Thyroid gland (tissue), 4 donors: ENCODE measurements around the gene PAM. TPM values are rescaled to one million over a fixed set of nuclear protein-coding genes. Genes with fewer than 3 reads are reported as not detected.

ENCODE experiments used
- DNase-seq, 2 donors: peaks; one replicate each; pipeline ENCODE4 v3.0.0-alpha.2; 2019
- H3K27ac ChIP-seq, 3 donors: fragments of 200-600 bp; sonication (generic); 1 replicate in 2 of 3; 2 replicates in 1 of 3; pipeline ENCODE4 v1.5.1; 2016 to 2019; ENCODE audit warnings: mild to moderate bottlenecking in 1 of 3, moderate library complexity in 1 of 3
- H3K27me3 ChIP-seq: fragments of 200-600 bp; sonication (generic); one replicate; pipeline ENCODE4 v1.5.1; 2019
- H3K36me3 ChIP-seq, 2 donors: fragments of 200-600 bp; sonication (generic); one replicate each; pipeline ENCODE4 v1.5.1; 2016 to 2019
- H3K4me1 ChIP-seq, 2 donors: fragments of 200-600 bp; sonication (generic); one replicate each; pipeline ENCODE4 v1.5.1; 2017 to 2019
- H3K4me3 ChIP-seq, 3 donors: fragments of 200-600 bp; sonication (generic); replicated peaks in 1 of 3; 1 replicate in 2 of 3; 2 replicates in 1 of 3; pipeline ENCODE4 v1.5.1; 2016; ENCODE audit warnings: mild to moderate bottlenecking in 1 of 3
- H3K9me3 ChIP-seq: fragments of 200-600 bp; sonication (generic); one replicate; pipeline ENCODE4 v1.5.1; 2017
- CTCF ChIP-seq, 6 experiments: fragments of 200-600 bp in 3 of 6; fragments of 450-650 bp in 3 of 6; sonication (generic) in 3 of 6; IDR thresholded peaks; one replicate each; pipeline ENCODE4 v1.5.1; 2016 to 2019; ENCODE audit warnings: antibody characterized with exemption in 6 of 6, mild to moderate bottlenecking in 2 of 6, inconsistent platforms in 1 of 6, moderate library complexity in 1 of 6
- POLR2A ChIP-seq, 2 donors: fragments of 450-650 bp; IDR thresholded peaks; one replicate each; pipeline ENCODE4 v1.6.1; 2017; ENCODE audit warnings: antibody characterized with exemption in 2 of 2, mild to moderate bottlenecking in 2 of 2, moderate library complexity in 1 of 2
- WGBS, 2 donors: methylation state at CpG; one replicate each; pipeline ENCODE4 v1.1.5; 2017; 5-methylcytosine and 5-hydroxymethylcytosine counted together
- intact Hi-C: fragments of 100-400 bp; cut with DNase I; formaldehyde crosslinking; loops from one replicate; pipeline ENCODE4 v1.15.1; 2023
- total RNA-seq, 4 donors: library from RNA; depleted of rRNA; stranded (reverse); fragments of >200 nt; gene quantifications; one replicate each; pipeline ENCODE4 v1.2.3, GENCODE V29; 2016

The PAM gene
- total RNA-seq, 4 donors from 2014 or later, result 175 to 250 (median 202) TPM

GRCh38 chr5:102922799-102923477, 167.8 kb downstream of the PAM start:
- no peak for DNase-seq
- intact Hi-C loops, result no loop called here
- TF ChIP-seq CTCF (IDR thresholded peaks at IDR 0.05) (no peak), POLR2A (IDR thresholded peaks at IDR 0.05) (no peak)
- H3K9me3 ChIP-seq, result no peaks in the 10 kb centered on the region
- no peaks in the 10 kb centered on the region for H3K4me1 ChIP-seq
- no peaks in the 10 kb centered on the region for H3K27me3 ChIP-seq
- WGBS, 2 donors, result 73 to 85% methylated on average over 4 of the region's 4 CpGs
- H3K4me3 ChIP-seq, result no peak overlapping the region
- H3K36me3 ChIP-seq, result peaks cover 0 to 6% of the 10 kb centered on the region in 2 donors
- no peak overlapping the region for H3K27ac ChIP-seq

- intact Hi-C loops, result no loop called here
- H3K36me3 ChIP-seq, result peaks cover 0 to 6% of the 10 kb centered on the region in 2 donors
- H3K4me1 ChIP-seq, result no peaks in the 10 kb centered on the region
- TF ChIP-seq POLR2A (IDR thresholded peaks at IDR 0.05) (no peak), CTCF (IDR thresholded peaks at IDR 0.05) (no peak)
- no peak overlapping the region for H3K4me3 ChIP-seq
- H3K27ac ChIP-seq, result no peak overlapping the region
- no peak for DNase-seq
- no peaks in the 10 kb centered on the region for H3K27me3 ChIP-seq
- WGBS, 2 donors, result 91 to 94% methylated on average over 2 of the region's 2 CpGs
- H3K9me3 ChIP-seq, result no peaks in the 10 kb centered on the region
Measured at GRCh38 chr5:102924963-102925362, 169.9 kb downstream of the PAM start.

- WGBS, 2 donors, result 90 to 95% methylated on average over 6 of the region's 6 CpGs
- no peak for TF ChIP-seq POLR2A (IDR thresholded peaks at IDR 0.05)
- TF ChIP-seq CTCF (IDR thresholded peaks at IDR 0.05), result no peak
- Histone ChIP-seq H3K27me3 (no peaks in the 10 kb centered on the region), H3K4me1 (no peaks in the 10 kb centered on the region), H3K4me3 (no peak overlapping the region), H3K27ac (no peak overlapping the region), H3K9me3 (no peaks in the 10 kb centered on the region), H3K36me3 (peaks cover 0 to 6% of the 10 kb centered on the region in 2 donors)
- no peak for DNase-seq
- intact Hi-C loops, result no loop called here
Measured at GRCh38 chr5:102927007-102927406, 171.9 kb downstream of the PAM start.

GRCh38 chr5:102930244-102930643, 175.1 kb downstream of the PAM start:
- H3K9me3 ChIP-seq, result no peaks in the 10 kb centered on the region
- DNase-seq, result no peak
- intact Hi-C loops, result no loop called here
- peaks cover 3 to 4% of the 10 kb centered on the region in 2 donors for H3K4me1 ChIP-seq
- TF ChIP-seq CTCF (IDR thresholded peaks at IDR 0.05) (no peak), POLR2A (IDR thresholded peaks at IDR 0.05) (no peak)
- 93 to 98% methylated on average over 3 of the region's 3 CpGs for WGBS, 2 donors
- no peaks in the 10 kb centered on the region for H3K27me3 ChIP-seq
- no peak overlapping the region for H3K27ac ChIP-seq
- H3K4me3 ChIP-seq, result no peak overlapping the region
- H3K36me3 ChIP-seq, result peaks cover 0 to 6% of the 10 kb centered on the region in 2 donors

- Histone ChIP-seq H3K9me3 (no peaks in the 10 kb centered on the region), H3K36me3 (peaks cover 0 to 6% of the 10 kb centered on the region in 2 donors), H3K27ac (no peak overlapping the region), H3K27me3 (no peaks in the 10 kb centered on the region), H3K4me3 (no peak overlapping the region), H3K4me1 (peaks cover 3 to 4% of the 10 kb centered on the region in 2 donors)
- DNase-seq, result no peak
- intact Hi-C loops, result no loop called here
- TF ChIP-seq POLR2A (IDR thresholded peaks at IDR 0.05) (no peak), CTCF (IDR thresholded peaks at IDR 0.05) (no peak)
- WGBS, 2 donors, result 74 to 79% methylated on average over 6 of the region's 6 CpGs
Measured at GRCh38 chr5:102931085-102931725, 176.1 kb downstream of the PAM start.
